HepG2 (cell line): ENCODE data around the gene LDLR. TPM values are rescaled to one million over a fixed set of nuclear protein-coding genes. Genes with fewer than 3 reads are reported as not detected.

ENCODE experiments used
- AFF4 ChIP-seq: sonication (generic); formaldehyde crosslinking; IDR thresholded peaks from 2 replicates; pipeline ENCODE4 v1.4.0; 2020; ENCODE audit warnings: missing genetic modification reagents
- BRD4 ChIP-seq: sonication (generic); formaldehyde crosslinking; IDR thresholded peaks from 2 replicates; pipeline ENCODE4 v1.4.0; 2020; ENCODE audit warnings: missing genetic modification reagents
- HIVEP1 ChIP-seq: sonication (generic); formaldehyde crosslinking; IDR thresholded peaks from 2 replicates; pipeline ENCODE4 v1.4.0; 2020; ENCODE audit warnings: mild to moderate bottlenecking, missing genetic modification reagents
- HOXA5 ChIP-seq: sonication (generic); formaldehyde crosslinking; IDR thresholded peaks from 2 replicates; pipeline ENCODE4 v1.4.0; 2020; ENCODE audit warnings: missing genetic modification reagents
- KLF16 ChIP-seq, 2 experiments: sonication (generic) in 1 of 2; formaldehyde crosslinking in 1 of 2; IDR thresholded peaks; 2 replicates each; pipeline versions ENCODE4 v1.6.1 to v1.8.0; 2016 to 2023; ENCODE audit warnings: missing genetic modification reagents in 2 of 2, missing compliant biosample characterization in 1 of 2
- LCORL ChIP-seq, 2 experiments: fragments of 450-650 bp in 1 of 2; sonication (generic) in 1 of 2; formaldehyde crosslinking in 1 of 2; IDR thresholded peaks; 2 replicates each; pipeline versions ENCODE4 v1.5.0 to v1.6.1; 2017 to 2020; ENCODE audit warnings: antibody characterized with exemption in 1 of 2, missing genetic modification reagents in 1 of 2
- MEF2D ChIP-seq: sonication (generic); formaldehyde crosslinking; IDR thresholded peaks from 2 replicates; pipeline ENCODE4 v1.5.1; 2020; ENCODE audit warnings: mild to moderate bottlenecking, missing genetic modification reagents
- MIER3 ChIP-seq: IDR thresholded peaks from 2 replicates; pipeline ENCODE4 v1.6.1; 2016; ENCODE audit warnings: missing compliant biosample characterization, borderline replicate concordance
- MXI1 ChIP-seq: IDR thresholded peaks from 3 replicates; pipeline ENCODE4 v1.6.1; 2012; ENCODE audit warnings: low read depth, low read length, inconsistent platforms, borderline replicate concordance
- NCOA1 ChIP-seq: sonication (generic); formaldehyde crosslinking; IDR thresholded peaks from 2 replicates; pipeline ENCODE4 v1.9.0; 2021; ENCODE audit warnings: missing genetic modification reagents
- NFKB2 ChIP-seq: sonication (generic); formaldehyde crosslinking; IDR thresholded peaks from 2 replicates; pipeline ENCODE4 v1.4.0; 2020; ENCODE audit warnings: missing genetic modification reagents, borderline replicate concordance
- PAX8 ChIP-seq: sonication (generic); formaldehyde crosslinking; IDR thresholded peaks from 2 replicates; pipeline ENCODE4 v1.8.0; 2022; ENCODE audit warnings: mild to moderate bottlenecking, missing genetic modification reagents, borderline replicate concordance
- PHB2 ChIP-seq: fragments of 450-650 bp; IDR thresholded peaks from 2 replicates; pipeline ENCODE4 v1.6.1; 2018; ENCODE audit not compliant: partially characterized antibody
- POLR2G ChIP-seq: fragments of 200-400 bp; formaldehyde crosslinking; IDR thresholded peaks from 2 replicates; pipeline ENCODE4 v1.6.1; 2018; ENCODE audit warnings: mild to moderate bottlenecking, low read depth, low read length, moderate library complexity
- PRPF4 ChIP-seq: fragments of 200-400 bp; formaldehyde crosslinking; IDR thresholded peaks from 2 replicates; pipeline ENCODE4 v1.6.1; 2016; ENCODE audit warnings: low read length, low read depth; ENCODE audit not compliant: poor library complexity, severe bottlenecking
- RBAK ChIP-seq: sonication (generic); formaldehyde crosslinking; IDR thresholded peaks from 2 replicates; pipeline ENCODE4 v1.5.1; 2020; ENCODE audit warnings: mild to moderate bottlenecking, missing genetic modification reagents
- SCMH1 ChIP-seq: sonication (generic); formaldehyde crosslinking; IDR thresholded peaks from 2 replicates; pipeline ENCODE4 v1.9.0; 2021; ENCODE audit warnings: missing genetic modification reagents, mild to moderate bottlenecking, borderline replicate concordance
- TCF7 ChIP-seq: sonication (generic); IDR thresholded peaks from 2 replicates; pipeline ENCODE4 v1.6.1; 2016; ENCODE audit warnings: antibody characterized with exemption, low read depth
- ZMAT5 ChIP-seq: sonication (generic); formaldehyde crosslinking; IDR thresholded peaks from 2 replicates; pipeline ENCODE4 v1.5.0; 2020; ENCODE audit warnings: mild to moderate bottlenecking, low read depth, missing genetic modification reagents, borderline replicate concordance
- ZMYM2 ChIP-seq: sonication (generic); formaldehyde crosslinking; IDR thresholded peaks from 2 replicates; pipeline ENCODE4 v1.8.0; 2022; ENCODE audit warnings: mild to moderate bottlenecking, missing genetic modification reagents
- ZNF275 ChIP-seq: sonication (generic); formaldehyde crosslinking; IDR thresholded peaks from 2 replicates; pipeline ENCODE4 v1.8.0; 2022; ENCODE audit warnings: missing genetic modification reagents, mild to moderate bottlenecking, inconsistent platforms, borderline replicate concordance
- ZNF496 ChIP-seq: sonication (generic); formaldehyde crosslinking; IDR thresholded peaks from 2 replicates; pipeline ENCODE4 v1.8.1; 2023; ENCODE audit warnings: mild to moderate bottlenecking, moderate library complexity, missing genetic modification reagents; ENCODE audit not compliant: insufficient replicate concordance
- ZNF577 ChIP-seq: sonication (generic); formaldehyde crosslinking; IDR thresholded peaks from 2 replicates; pipeline ENCODE4 v1.4.0; 2020; ENCODE audit warnings: mild to moderate bottlenecking, low read depth, missing genetic modification reagents, borderline replicate concordance
- polyA plus RNA-seq, 8 experiments: library from polyadenylated mRNA; depleted of rRNA in 3 of 8; stranded (reverse) in 7 of 8; unstranded in 1 of 8; fragments of >200 nt; fragmentation: Illumina TruSeq in 4 of 8; extraction: Trizol in 4 of 8; gene quantifications; 2 replicates each; pipeline versions ENCODE4 v1.2.1 to v1.2.3, GENCODE V29; 2011 to 2016; ENCODE audit warnings: low read depth in 4 of 8, missing spikeins in 1 of 8, mixed read lengths in 1 of 8; ENCODE audit not compliant: insufficient read depth in 1 of 8
- total RNA-seq, 5 experiments: library from RNA; depleted of rRNA; stranded (reverse); fragments of >200 nt; fragmentation: Illumina TruSeq; extraction: Trizol; gene quantifications; 2 replicates each; pipeline ENCODE4 v1.2.3, GENCODE V29; 2016; ENCODE audit warnings: low read depth in 1 of 5

LDLR gene
- total and polyA plus RNA-seq, 2 of the 13 experiments (the other 11 are each of a cell fraction or from before 2014, with no cell fraction given): 51.6 to 92.5 TPM

GRCh38 chr19:11090997-11091702 lies 1.9 kb downstream of the LDLR start (continued):
- TF ChIP-seq PHB2 (no peak), HIVEP1 (CRISPR knock-in tag) (no peak), PAX8 (CRISPR knock-in tag) (no peak), PRPF4 (no peak), TCF7 (no peak), BRD4 (no peak), ZNF577 (CRISPR knock-in tag) (no peak), HOXA5 (CRISPR knock-in tag) (0 out of 2 replicates have a peak, but pooled peaks have one; percentile 15), SCMH1 (CRISPR knock-in tag) (no peak), RBAK (CRISPR knock-in tag) (no peak), MXI1 (0 out of 3 replicates have a peak, but pooled peaks have one; percentile 5), AFF4 (peak; percentile 1; the same call in 1 of the 2 replicates), ZNF496 (CRISPR knock-in tag) (no peak), MIER3 (CRISPR knock-in tag) (no peak), ZMYM2 (no peak), ZNF275 (CRISPR knock-in tag) (no peak; the same call in 1 of the 2 replicates), LCORL (IDR thresholded peaks at IDR 0.05) (no peak), LCORL (CRISPR knock-in tag; IDR thresholded peaks at IDR 0.05) (0 out of 2 replicates have a peak, but pooled peaks have one; percentile 26), MEF2D (no peak), NCOA1 (CRISPR knock-in tag) (0 out of 2 replicates have a peak, but pooled peaks have one; percentile 43), POLR2G (peak; percentile 53; the same call in 1 of the 2 replicates), ZMAT5 (CRISPR knock-in tag) (no peak), NFKB2 (CRISPR knock-in tag) (no peak), KLF16 (CRISPR knock-in tag; IDR thresholded peaks at IDR 0.05) (no peak)
